ENCODE results near the gene PTPRB.

Gene PTPRB

DNA sequence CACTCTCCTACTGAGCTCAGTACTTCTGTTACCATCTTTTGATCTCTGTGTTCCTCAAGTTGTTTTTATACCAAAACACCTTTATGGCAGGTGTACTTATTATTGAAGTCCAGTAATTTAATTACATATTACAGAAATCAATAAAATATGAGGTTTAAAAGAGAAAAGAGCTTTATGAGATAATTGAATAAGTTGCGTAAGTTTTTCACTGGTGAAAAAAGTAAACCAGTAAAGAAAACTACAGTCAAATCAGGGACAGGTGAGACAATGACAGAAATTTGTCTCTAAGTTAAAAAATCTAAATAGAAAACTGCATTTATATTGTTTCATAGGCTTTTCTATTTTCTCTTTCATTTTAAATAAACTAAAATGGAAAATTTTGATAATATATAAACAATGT lies 29.1 kb upstream of the PTPRB start:
- Histone ChIP-seq H4K20me1 (ENCODE audit: control insufficient read depth, insufficient read depth, low read depth, low read length) (no peaks in the 10 kb centered on the region), H3K9me2 (replicated peaks; ENCODE audit: control insufficient read depth, low read length) (no peaks in the 10 kb centered on the region), H3F3A (ENCODE audit: control insufficient read depth, insufficient read depth) (no peaks in the 10 kb centered on the region), H3K79me2 (ENCODE audit: control insufficient read depth, low read length) (no peaks in the 10 kb centered on the region), H3K9me3 (ENCODE audit: control insufficient read depth, insufficient read depth, low read length) (no peaks in the 10 kb centered on the region), H3K27ac (ENCODE audit: low read depth, low read length) (no peak overlapping the region), H3K4me1 (ENCODE audit: control insufficient read depth, low read length) (no peaks in the 10 kb centered on the region), H3K36me3 (ENCODE audit: control insufficient read depth, low read length) (no peaks in the 10 kb centered on the region), H3K4me2 (ENCODE audit: low read length) (no peak overlapping the region), H3K27me3 (ENCODE audit: control insufficient read depth, low read length) (no peaks in the 10 kb centered on the region; the same call in 1 of the 2 replicates), H3K4me3 (ENCODE audit: low read length) (no peak overlapping the region)
- TF ChIP-seq, protein P1, sequence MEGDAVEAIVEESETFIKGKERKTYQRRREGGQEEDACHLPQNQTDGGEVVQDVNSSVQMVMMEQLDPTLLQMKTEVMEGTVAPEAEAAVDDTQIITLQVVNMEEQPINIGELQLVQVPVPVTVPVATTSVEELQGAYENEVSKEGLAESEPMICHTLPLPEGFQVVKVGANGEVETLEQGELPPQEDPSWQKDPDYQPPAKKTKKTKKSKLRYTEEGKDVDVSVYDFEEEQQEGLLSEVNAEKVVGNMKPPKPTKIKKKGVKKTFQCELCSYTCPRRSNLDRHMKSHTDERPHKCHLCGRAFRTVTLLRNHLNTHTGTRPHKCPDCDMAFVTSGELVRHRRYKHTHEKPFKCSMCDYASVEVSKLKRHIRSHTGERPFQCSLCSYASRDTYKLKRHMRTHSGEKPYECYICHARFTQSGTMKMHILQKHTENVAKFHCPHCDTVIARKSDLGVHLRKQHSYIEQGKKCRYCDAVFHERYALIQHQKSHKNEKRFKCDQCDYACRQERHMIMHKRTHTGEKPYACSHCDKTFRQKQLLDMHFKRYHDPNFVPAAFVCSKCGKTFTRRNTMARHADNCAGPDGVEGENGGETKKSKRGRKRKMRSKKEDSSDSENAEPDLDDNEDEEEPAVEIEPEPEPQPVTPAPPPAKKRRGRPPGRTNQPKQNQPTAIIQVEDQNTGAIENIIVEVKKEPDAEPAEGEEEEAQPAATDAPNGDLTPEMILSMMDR (IDR thresholded peaks at IDR 0.05; ENCODE audit: low read depth, low read length, poor library complexity, severe bottlenecking), result no peak
- no peak for TF ChIP-seq EZH2phosphoT487 (IDR thresholded peaks at IDR 0.05; ENCODE audit: borderline replicate concordance, low read length)

DNA sequence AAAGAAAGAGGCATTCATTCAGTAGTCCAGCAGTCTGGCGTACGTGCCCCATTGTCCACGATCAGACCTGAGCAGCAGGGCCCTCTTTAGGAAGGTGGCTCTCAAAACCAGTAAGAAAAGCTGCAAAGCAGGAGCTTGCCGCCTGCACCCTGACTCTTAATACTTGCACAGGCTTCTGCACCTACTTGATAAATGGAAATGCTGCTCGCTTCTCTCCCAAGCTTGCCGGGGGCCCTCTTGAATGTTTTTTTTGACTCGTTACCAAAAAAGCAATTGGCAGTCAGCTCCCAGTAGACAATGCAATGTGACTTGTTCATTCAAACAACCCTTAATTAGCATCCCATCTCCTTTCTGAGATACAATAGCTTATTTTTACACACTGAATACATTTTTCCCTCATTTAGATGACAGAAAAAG lies 27.2 kb upstream of the PTPRB start:
- TF ChIP-seq, protein P1 (IDR thresholded peaks at IDR 0.05; ENCODE audit: low read depth, low read length, poor library complexity, severe bottlenecking), result no peak
- TF ChIP-seq EZH2phosphoT487 (IDR thresholded peaks at IDR 0.05; ENCODE audit: borderline replicate concordance, low read length), result no peak
- H3K4me2 ChIP-seq (ENCODE audit: low read length), result no peak overlapping the region
- no peaks in the 10 kb centered on the region for H3K36me3 ChIP-seq (ENCODE audit: control insufficient read depth, low read length)
- no peaks in the 10 kb centered on the region for H3K9me3 ChIP-seq (ENCODE audit: control insufficient read depth, insufficient read depth, low read length)
- H3F3A ChIP-seq (ENCODE audit: control insufficient read depth, insufficient read depth), result no peaks in the 10 kb centered on the region
- H4K20me1 ChIP-seq (ENCODE audit: control insufficient read depth, insufficient read depth, low read depth, low read length), result no peaks in the 10 kb centered on the region
- no peaks in the 10 kb centered on the region for H3K9me2 ChIP-seq (replicated peaks; ENCODE audit: control insufficient read depth, low read length)
- no peaks in the 10 kb centered on the region for H3K4me1 ChIP-seq (ENCODE audit: control insufficient read depth, low read length)
- no peak overlapping the region for H3K4me3 ChIP-seq (ENCODE audit: low read length)
- H3K27me3 ChIP-seq (ENCODE audit: control insufficient read depth, low read length), result no peaks in the 10 kb centered on the region; the same call in 1 of the 2 replicates
- H3K27ac ChIP-seq (ENCODE audit: low read depth, low read length), result no peak overlapping the region
- H3K79me2 ChIP-seq (ENCODE audit: control insufficient read depth, low read length), result no peaks in the 10 kb centered on the region

DNA sequence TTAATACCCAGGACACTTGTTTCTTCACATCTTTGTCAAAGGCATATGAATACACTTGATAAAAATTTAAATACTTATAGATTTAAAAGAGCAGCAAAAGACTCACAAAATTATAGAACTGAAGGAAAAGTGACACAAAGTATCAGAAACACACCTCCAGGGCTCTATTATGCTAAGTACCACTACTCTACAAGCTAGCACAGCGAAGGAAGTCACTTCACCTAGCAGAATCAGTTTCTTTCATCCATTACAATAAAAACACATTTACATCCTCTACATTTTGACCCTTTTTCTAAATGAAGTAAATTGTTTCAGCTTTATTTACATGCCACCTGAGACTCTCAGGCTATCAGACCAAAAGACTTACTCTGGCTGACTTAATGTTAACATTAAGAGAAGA lies 26.6 kb upstream of the PTPRB start:
- Histone ChIP-seq H3K4me2 (ENCODE audit: low read length) (no peak overlapping the region), H3K79me2 (ENCODE audit: control insufficient read depth, low read length) (no peaks in the 10 kb centered on the region), H3K9me3 (ENCODE audit: control insufficient read depth, insufficient read depth, low read length) (no peaks in the 10 kb centered on the region), H3K27ac (ENCODE audit: low read depth, low read length) (no peak overlapping the region), H3K4me3 (ENCODE audit: low read length) (no peak overlapping the region), H3K36me3 (ENCODE audit: control insufficient read depth, low read length) (no peaks in the 10 kb centered on the region), H3K9me2 (replicated peaks; ENCODE audit: control insufficient read depth, low read length) (no peaks in the 10 kb centered on the region), H4K20me1 (ENCODE audit: control insufficient read depth, insufficient read depth, low read depth, low read length) (no peaks in the 10 kb centered on the region), H3K27me3 (ENCODE audit: control insufficient read depth, low read length) (no peaks in the 10 kb centered on the region; the same call in 1 of the 2 replicates), H3K4me1 (ENCODE audit: control insufficient read depth, low read length) (no peaks in the 10 kb centered on the region), H3F3A (ENCODE audit: control insufficient read depth, insufficient read depth) (no peaks in the 10 kb centered on the region)
- TF ChIP-seq, protein P1 (IDR thresholded peaks at IDR 0.05; ENCODE audit: low read depth, low read length, poor library complexity, severe bottlenecking), result no peak
- TF ChIP-seq EZH2phosphoT487 (IDR thresholded peaks at IDR 0.05; ENCODE audit: borderline replicate concordance, low read length), result no peak

All from DOHH2 (cell line).